ENCODE data around the gene METTL17.
"Not testable (repeated sequence)": the region's sequence is repeated elsewhere in the genome, so short reads cannot be mapped to it uniquely, and the experiment has no call there.

GRCh38 chr14:20955538-20955873 lies 34.3 kb upstream of the METTL17 start:
- not testable (repeated sequence) for TF ChIP-seq CTCF (IDR thresholded peaks at IDR 0.05); POLR2A (IDR thresholded peaks at IDR 0.05; ENCODE audit: low read depth)
